Hematopoietic multipotent progenitor cell treated with erythropoietin and hydrocortisone succinate and interleukin-3 and kit ligand, for 15 days (in vitro differentiated cells): ENCODE results near the gene CHST8.
"Not testable (repeated sequence)": the region's sequence is repeated elsewhere in the genome, so short reads cannot be mapped to it uniquely, and the experiment has no call there.

Experiments used
- DNase-seq: peaks from one replicate; pipeline ENCODE4 v3.0.0-alpha.2; 2015; ENCODE audit warnings: low spot score

CHST8 gene

DNA sequence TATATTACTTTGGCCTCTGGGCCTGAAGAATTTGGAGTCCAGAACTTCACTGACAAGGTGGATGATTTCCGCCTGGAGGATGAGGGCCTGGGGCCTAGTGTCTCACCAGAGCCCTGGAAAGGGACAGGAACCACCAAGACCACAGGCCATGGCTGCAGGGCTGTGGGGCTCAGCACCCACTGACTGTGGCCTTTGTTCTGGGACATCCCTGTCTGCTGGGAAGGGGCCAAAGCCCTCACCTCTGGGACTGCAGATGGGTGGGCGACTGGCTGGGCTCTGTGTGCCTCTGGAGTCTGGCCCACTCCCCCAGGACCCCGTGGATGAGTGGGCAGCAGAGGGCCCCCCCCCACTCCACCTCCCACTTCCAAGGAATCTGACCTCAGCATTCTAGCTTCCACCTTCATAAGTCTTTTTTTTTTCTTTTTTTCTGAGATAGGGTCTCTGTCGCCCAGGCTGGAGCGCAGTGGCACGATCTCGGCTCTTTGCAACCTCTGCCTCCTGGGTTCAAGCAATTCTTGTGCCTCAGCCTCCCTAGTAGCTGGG is 20.3 kb downstream of the CHST8 start:
- DNase-seq, result no peak

DNA sequence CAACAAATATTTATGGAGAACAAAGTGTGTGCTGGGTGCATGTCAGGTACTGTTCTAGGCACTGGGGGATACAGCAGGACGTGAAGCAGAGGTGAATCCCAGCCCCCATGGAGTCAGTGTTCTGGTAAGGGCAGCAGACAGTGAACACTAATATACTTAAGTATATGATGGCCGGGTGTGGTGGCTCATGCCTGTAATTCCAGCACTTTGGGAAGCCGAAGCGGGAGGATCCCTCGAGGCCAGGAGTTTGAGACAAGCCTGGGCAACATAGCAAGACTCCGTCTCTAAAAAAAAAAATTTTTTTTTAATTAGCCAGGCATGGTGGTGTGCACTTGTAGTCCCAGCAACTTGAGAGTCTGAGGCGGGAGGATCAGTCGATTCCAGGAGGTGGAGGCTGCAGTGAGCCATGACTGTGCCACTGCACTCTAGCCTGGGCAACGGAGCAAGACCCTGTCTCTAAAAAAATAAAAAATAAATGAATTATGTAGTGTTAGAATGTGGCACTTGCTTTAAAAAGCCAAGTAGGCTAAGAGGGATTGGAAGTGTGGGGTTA is 22.6 kb downstream of the CHST8 start:
- no peak for DNase-seq

DNA sequence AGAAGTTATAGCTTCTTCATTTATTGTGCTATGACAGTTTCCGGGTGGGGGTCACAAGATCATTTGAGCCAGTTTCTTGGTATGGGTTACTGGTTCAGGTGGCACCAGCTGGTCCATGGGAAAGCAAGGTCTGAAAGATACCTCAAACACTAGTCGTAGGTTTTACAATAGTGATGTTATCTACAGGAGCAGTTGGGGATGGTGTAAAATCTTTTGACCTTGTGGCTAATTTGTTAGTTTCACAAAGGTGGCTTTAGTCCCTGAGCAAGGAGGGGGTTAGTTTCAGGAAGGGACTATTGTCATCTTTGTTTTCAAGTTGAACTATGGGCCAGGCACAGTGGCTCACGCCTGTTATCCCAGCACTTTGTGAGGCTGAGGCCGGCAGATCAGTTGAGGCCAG is 24.6 kb downstream of the CHST8 start:
- DNase-seq, result no peak

DNA sequence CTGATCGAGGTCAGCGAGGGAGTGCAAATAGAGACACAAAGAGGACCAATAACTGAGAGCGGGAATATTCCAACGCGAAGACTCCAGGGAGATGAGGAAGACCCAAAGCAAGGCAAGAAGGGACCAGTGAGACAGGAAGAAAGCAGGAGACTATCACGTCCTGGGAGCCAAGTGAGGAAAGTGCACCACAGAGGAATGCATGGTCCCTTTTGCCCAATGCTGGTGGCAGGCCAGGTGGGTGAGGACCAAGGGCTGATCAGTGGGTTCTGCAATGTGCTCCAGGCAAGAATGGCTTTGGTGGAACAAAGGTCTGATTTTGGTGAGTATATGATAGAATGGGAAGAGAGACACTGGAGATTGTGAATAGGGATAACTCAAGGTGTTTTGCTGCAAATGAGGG is 25.4 kb downstream of the CHST8 start:
- no peak for DNase-seq

DNA sequence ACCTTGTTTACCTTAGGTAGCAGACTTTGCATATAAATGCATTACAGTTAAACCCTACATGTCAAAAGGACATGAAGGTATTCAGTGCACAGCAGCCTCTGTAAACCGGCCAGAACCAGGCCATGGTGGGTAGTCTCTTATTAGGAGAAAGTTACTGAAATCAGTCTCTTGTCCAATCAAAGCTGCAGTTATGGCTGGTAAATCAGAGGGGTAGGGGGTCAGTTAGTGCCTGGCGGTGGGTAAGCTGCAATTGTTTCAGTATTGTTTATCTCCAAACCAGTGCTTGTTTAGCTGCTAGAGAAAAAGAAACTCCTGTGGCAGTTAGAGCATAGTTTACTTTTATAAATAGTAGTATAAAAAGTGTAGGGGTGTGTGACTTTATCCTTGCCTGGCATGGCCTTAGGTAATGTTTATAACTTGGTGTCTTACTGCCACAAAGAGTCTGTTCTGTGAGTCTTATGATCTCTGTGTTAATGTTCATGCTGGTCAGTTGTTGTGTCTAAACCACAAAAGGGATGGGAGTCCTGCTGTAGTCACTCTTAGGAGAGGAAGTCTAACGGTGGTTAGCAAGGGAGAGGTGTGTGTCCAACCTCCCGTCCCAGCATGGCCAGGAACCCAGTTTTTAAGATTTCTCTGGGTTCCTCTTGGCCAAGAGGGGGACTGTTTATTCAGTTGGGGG is 28.0 kb downstream of the CHST8 start:
- no peak for DNase-seq

DNA sequence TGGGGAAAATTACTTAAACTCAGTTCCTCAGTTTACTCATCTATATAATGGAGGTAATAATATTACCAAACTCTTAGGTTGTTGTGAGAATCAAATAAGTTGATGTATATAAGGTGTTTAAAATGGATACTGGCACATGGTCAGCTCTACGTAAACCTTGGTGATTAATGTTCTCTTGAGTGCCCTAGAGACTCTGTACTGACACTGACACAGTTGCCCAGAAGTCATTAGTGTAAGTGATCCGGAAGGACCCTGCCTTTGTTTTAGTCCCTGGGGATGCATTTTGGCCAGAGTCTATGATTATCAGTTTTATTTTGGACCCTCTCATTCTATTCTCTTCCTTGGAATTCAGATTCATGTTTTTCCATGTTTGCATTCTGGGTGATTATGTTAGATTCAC is 31.9 kb downstream of the CHST8 start:
- DNase-seq, result no peak

DNA sequence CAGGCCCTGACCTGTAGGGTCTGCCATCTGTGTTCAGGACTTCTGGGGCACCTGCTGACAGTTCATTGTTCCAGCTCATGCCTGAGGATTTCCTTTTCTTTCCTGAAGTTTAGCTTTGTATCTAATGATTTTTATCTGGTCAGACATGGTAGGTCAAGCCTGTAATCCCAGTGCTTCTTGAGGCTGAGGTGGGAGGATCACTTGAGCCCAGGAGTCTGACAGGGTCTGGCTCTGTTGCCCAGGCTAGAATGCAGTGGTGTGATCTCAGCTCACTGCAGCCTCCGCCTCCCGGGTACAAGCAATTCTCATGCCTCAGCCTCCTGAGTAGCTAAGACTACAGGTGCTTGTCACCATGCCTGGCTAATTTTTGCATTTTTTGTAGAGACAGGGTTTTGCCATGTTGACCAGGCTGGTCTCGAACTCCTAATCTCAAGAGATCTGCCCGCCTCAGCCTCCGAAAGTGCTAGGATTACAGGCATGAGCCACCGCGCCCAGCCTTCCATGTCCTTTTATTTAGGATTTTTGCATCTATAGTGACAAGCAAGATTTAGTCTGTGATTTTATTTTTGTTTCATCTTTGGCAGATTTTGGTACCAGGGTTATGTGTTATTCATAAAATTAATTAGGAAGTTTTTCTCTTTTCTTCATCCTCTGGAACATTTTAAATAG is 33.2 kb downstream of the CHST8 start:
- DNase-seq, result no peak

DNA sequence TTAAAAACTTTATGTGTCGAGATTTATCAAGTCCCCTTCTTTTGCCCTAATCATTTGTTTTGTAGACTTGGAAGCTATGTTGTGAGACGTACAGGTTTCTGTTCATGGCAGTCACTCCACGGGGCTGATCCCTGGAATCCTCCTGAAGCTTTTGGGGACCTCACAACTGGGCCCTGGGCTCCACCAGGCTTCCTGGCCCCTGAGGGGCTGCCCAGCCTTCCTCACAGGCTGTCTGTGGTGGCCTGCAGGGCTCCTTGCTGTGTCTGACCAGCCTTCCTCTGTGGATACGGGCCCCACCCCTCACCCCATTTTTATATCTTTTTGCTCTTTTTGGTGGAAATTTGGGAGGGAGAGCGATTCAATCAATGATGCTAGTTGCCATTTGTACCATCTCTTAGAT is 38.1 kb downstream of the CHST8 start:
- DNase-seq, result no peak

DNA sequence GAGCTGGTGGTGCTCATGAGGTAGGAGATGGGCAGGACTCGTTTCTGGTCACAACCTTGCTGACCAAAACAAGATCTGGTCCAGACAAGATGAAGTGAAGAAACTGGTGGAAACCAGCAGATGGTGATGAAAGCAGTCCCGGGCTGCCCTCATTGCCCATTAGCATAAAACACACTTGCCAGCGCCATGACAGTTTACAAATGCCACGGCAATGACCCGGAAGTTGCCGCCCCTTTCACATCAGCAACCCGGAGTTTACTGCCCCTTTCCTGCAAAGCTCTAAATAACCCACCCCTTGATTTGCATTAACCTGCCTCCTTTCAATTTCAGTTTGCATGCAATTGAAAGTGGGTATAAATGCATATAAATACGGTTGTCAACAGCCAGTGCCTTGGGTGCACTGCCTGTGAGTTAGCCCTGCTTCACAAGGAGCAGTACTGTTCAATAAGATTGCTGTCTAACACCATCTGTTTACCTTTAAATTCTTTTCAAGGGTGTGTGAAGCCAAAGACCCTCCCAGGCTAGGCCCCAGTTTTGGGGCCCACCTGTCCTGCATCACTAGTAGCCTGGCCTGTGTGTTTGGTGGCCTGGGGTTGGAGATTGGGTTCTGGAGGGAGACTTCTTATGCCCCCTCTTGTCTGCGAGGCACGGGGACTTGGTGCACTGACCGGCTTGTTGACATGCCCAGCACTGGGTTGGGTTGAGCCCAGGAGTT is 38.8 kb downstream of the CHST8 start:
- no peak for DNase-seq

DNA sequence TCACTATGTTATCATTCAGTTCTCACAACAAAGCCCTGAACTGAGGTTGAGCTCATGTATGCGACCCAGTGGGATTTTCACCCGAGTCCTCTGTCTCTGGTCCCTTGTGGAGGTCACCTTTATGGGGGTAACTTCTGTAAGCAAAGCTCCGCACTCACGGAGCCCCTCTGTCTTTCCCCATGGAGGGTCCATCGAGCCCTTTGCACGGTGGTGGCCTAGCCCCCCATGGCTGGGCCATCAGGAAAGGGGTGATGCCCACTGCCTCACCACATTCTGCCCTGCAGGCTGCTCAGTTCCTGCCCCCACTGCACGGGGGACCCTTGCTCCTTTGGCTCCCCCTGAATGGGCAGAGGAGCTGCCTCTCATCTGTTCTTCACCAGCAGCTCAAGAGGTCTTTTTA is 39.6 kb downstream of the CHST8 start:
- DNase-seq, result no peak

DNA sequence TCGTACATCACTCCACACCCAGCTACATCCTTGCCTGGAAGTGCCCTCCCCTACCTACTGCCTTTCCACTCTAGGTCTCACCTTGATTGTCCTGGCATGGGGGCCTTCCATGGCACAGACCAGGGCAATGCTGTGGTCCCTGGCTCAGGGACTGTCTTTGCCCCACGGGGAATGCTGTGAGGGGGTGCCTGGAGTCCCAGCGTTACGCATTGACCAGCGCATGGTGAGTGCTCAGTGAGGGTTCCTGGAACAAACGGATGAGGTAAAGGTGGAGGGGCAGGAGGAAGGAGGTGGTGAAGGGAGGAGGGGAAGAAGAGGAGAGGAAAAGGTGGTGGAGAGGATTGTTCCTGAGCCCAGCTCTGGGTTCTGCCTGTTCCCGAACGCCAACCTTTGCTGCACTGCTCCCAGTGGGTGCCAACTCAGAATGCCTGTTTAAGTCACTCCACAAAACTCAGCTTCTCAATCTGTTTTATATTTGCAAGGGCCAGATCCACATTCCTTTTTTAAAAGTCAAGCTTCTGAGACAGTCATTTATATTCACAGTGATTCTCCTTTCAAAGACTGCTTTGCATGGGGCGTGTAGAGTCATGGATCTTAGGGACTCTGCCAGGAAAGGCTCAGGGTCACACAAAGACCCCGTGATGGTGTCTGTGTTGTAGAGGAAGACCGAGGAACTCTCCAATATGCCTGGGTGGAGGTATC is 40.8 kb downstream of the CHST8 start:
- DNase-seq, result no peak

DNA sequence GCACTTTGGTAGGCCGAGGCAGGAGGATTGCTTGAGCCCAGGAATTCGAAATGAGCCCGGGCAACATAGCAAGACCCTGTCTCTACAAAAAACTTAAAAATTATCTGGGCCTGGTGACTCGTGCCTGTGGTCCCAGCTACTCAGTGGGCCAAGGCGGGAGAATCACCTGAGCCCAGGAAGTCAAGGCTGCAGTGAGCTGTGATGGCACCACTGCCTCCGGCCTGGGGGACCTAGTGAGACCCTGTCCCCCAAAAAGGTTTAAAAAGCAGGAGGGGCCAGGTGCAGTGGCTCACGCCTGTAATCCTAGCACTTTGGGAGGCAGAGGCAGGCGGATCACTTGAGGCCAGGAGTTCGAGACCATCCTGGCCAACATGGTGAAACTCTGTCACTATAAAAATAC is 41.6 kb downstream of the CHST8 start:
- DNase-seq, result not testable (repeated sequence)

DNA sequence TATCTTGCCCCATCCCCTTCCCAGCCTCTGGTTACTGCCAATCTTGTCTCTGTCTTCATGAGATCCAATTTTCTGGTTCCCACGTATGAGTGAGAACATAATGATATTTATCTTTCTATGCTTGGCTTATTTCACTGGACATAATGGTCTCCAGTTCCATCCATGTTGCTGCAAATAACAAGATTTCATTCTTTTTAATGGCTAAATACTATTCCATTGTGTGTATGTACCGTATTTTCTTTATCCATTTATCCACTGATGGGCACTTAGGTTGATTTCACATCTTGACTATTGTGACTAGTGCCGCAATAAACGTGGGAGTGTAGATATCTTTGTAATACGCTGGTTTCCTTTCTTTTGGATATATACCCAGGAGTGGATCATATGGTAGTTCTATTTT is 43.0 kb downstream of the CHST8 start:
- DNase-seq, result no peak

DNA sequence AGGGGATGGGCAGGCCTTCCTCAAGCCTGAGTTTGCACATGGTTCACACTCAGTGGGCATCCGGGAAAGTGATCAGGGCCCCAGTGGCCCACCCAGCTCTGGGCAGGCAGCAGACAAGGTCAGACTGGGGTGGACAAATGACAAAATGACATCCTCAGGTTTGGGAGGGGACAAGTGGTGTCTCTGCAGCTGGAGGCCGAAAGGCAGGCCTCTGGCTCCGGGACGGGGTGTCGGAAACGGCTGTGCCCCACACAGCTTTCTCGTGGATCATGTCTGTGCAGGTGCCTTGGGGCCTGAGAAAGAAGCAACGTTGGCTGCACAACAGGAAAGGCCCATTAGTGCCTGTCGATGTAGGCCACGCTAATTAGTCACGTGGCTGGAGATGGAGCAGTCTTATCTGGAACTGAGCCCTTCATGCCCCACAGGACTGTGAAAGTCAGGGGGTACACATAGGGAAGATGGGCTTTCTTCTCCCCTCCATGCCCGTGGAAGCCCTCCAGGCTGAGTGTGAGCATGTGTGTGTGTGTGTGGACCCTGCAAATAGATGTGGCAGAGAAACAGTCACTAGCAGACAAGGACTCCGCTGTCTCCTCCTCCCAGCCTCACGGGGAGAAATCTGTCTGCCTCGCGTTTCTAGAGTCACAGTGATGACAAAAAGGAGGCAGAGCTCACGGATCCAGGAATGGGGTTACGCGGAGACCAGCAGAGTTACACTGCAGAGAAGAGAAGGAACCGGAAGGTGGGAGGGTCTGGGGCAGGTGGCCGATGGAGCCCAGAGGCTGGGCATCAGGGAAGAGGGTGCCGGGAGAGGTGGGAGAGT is 44.2 kb downstream of the CHST8 start:
- no peak for DNase-seq

DNA sequence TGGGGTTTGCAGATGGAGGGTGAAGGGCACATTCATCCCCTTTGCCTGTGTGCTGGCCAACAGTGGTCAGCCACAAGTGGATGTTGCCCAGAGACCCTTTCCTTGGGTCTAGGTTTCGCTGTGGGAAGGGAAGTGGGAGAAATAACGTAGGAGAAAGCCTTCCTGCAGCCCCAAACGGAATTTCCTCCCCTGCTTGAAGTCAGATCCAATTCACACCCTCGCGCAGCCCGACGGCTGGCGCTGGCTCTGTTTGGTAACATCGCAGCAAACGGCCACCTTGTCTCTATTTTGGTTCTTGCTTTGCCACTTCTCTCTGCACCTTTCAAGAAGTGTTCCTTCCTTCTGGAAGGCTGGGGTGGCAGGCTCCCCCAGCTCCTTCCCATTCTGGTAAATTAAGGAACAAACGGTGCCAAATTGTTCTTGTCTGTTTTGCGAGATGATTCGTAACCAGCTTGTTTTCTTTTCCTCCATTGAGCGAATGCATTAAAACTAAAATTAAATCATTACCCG is 45.4 kb downstream of the CHST8 start:
- no peak for DNase-seq

DNA sequence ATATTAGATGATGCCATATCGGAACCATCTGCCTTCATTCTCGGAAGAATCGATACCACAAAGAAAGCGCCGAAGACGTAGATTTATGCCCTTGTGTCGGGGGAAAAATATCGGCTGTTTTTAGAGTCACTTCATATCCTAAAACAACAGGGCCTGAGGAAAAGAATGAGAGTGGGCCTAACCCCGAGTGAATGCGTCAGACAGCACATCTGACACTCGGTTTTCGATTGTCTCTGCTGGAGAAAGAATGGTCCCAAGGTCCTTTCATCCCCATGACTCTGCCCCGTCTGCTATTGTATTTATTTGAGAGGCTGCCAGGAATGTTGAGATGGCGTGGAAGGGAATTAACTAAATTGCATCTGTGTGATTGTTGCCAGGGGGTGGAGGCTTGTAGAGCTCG is 46.1 kb downstream of the CHST8 start:
- no peak for DNase-seq

DNA sequence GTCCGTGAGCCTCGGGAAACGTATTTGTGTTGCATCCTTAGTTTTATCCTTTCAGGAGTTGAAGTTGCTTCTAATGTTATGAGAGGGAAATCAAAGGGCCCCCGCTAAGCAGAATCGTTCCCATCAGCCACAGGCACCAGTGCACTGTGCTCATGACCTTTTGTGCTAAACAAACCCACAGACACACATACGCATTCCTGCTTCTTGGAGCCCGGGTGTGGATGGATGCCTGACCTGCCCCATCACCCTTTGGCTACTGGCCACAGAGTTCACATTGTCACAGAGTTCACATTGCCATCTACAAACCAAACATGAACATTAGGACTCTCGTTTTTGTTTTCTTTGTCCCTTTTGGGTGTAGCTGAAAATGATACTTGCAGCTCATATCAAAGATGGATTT is 47.2 kb downstream of the CHST8 start:
- no peak for DNase-seq

DNA sequence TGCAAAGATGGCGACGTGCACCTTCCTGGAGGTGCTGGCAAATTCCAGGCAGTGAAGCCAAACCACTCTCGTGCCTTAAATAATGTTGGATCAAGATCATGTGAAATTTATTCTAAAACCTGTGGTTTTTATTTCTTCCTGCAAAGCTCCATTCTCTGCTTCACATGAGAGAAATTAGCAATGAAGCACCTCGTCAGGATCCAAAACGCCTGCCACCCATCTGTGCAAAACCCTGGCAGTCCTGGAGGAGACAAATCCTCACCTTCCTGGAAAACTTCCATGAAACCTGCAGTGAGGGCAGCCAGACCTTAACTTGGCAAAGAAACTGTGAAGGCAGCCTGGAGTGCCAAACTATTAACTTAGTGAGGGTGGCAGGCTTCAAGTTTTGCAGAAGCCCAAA is 47.6 kb downstream of the CHST8 start:
- no peak for DNase-seq

DNA sequence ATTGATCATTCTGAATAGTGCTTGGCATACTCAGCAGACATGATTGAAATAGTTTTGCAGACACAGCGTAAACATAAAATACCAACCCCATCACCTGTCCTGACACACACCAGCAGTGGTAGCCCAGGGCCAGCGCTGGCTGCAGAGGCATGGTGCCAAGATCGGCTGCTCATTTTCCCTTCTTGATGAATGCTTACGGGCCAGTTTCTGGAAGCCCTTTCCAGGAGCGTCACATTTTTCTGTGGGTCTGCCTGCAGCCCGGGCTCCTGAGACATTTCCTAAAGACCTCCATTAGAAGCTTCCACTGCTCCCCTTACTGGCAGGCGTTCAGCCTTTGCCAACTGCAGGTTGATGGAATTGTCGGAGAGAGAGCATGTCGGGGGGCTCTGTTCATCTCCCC is 48.6 kb downstream of the CHST8 start:
- no peak for DNase-seq

DNA sequence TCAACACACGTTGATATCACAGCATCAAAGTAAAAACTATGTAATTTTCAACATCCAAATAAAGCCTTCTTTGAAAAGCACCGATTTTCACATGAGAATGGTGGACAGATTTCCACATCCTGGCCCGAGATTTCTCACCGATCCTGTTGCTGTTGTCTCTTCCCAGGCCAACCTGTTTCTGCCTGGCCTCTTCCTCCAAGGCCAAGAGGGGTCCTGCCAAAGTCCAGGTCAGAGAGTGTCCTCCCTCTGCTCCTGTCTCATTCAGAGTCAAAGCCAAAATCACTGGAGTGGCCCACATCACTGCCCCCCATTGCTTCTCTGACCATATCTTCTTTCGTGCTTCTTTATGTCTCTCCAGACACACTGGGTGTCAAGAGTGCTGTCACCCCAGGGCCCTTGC is 49.5 kb downstream of the CHST8 start:
- no peak for DNase-seq

DNA sequence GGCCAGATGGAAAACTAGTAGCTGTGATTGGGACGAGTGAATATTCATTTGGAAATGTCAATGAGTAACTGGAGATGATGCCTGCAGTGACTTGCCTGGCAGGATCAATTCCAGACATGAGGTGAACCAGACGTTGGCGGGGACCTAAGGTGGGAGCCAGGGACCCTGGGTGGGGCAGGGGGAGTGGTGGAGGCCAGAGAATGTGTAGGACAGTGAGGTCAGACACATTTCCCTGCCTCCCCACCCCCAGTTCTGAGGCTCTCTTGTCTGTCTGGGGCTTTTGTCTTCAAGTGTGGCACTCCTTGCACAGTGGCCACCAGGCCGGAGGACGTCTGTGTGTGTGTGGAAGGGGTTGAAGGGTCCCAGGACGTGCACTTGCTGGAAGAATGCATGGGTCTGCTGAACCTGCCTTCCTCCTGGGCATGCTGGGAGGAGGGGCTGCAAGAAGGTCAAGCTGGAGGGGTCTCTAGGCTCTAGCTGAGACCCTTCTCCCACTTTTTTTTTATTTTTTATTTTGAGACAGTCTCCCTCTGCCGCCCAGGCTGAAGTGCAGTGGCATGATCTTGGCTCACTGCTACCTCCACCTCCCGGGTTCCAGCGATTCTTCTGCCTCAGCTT is 51.6 kb downstream of the CHST8 start:
- DNase-seq, result no peak
